ENCODE data around the gene PIAS1. TPM values are rescaled to one million over a fixed set of nuclear protein-coding genes. Genes with fewer than 3 reads are reported as not detected.

PIAS1 gene
- total RNA-seq, 1 donor from 2014 or later: 17.1 TPM

- H3K4me1 ChIP-seq: no peaks in the 10 kb centered on the region
- no peak for TF ChIP-seq CTCF (IDR thresholded peaks at IDR 0.05)
- H3K4me3 ChIP-seq: no peak overlapping the region
- H3K27ac ChIP-seq: no peak overlapping the region
- no peaks in the 10 kb centered on the region for H3K36me3 ChIP-seq
- H3K9me3 ChIP-seq: no peaks in the 10 kb centered on the region
- DNase-seq (ENCODE audit: low spot score in 2 of 2): no peak
- intact Hi-C loops (cut with DNase I): no loop called here
- no peaks in the 10 kb centered on the region for H3K27me3 ChIP-seq
Measured at GRCh38 chr15:68017201-68017600, 36.9 kb upstream of the PIAS1 start.

DNA sequence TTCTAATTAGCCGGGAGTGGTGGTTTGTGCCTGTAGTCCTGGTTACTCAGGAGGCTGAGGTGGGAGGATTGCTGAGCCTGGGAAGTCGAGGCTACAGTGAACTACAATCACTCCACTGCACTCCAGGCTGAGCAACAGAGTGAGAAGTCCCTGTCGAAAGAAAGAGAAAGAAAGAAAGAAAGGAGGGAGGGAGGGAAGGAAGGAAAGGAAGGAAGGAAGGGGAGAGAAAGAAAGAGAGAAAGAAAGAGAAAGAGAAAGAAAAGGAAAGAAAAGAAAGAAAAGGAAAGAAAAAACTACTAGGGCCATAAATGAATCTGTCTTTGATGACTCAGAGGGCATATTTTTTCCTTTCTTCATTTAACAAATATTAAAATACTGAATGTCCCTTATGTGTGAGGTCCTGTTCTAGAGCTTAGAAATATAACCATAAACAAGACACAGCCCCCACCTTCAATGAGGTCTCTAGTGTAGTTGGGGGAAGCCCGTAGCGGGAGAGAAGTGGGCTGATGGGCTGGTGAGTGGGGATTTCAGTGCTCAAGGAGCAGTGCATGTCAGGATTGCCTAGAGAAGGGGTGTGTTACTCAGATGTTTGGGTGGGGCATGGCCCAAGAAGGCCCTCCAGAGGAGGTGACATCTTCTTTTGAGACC lies 35.2 kb upstream of the PIAS1 start:
- no peak for DNase-seq (ENCODE audit: low spot score in 2 of 2)
- no peak overlapping the region for H3K27ac ChIP-seq
- H3K36me3 ChIP-seq: no peaks in the 10 kb centered on the region
- intact Hi-C loops (cut with DNase I): no loop called here
- no peaks in the 10 kb centered on the region for H3K4me1 ChIP-seq
- no peaks in the 10 kb centered on the region for H3K27me3 ChIP-seq
- H3K9me3 ChIP-seq: no peaks in the 10 kb centered on the region
- H3K4me3 ChIP-seq: no peak overlapping the region
- TF ChIP-seq CTCF (IDR thresholded peaks at IDR 0.05): no peak

DNA sequence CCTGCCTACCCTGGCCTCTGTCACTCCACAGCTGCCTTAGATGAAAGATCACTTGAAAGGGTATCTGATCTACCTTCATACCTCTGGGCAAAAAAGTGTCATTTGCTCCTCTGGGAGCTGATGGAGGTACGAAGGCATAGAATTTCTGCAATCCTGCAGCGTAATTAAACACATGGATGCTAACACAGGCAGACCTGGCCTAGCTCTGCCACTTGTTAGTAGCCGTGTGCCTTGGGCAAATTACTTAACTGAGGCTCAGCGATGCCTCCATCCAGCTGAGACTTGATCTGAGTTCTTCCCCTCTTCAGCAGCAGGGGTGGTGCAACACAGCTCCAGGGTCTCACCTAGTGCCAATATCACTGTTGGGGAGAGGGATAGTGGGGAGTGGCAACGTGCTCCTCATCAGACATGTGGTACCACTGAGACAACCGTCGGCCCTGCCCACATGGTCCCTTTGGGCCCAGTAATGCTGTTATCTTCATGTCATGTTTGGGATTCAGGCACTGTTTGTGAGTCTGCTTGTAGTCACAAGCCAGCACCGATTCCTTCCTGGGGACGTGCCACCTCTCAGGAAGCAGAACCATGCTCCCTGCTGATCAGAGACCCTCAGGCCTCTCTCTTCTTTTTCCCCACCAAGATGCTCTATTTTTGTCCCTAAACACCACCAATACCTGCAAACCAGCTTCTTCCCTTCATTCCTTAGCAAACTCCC lies 34.1 kb upstream of the PIAS1 start:
- intact Hi-C loops (cut with DNase I): loop anchor here (10.0 kb wide), 1 partner anchor 45 kb away; no protein-coding TSS in a partner anchor
- H3K27me3 ChIP-seq: no peaks in the 10 kb centered on the region
- no peaks in the 10 kb centered on the region for H3K9me3 ChIP-seq
- H3K4me3 ChIP-seq: no peak overlapping the region
- no peaks in the 10 kb centered on the region for H3K36me3 ChIP-seq
- H3K27ac ChIP-seq: no peak overlapping the region
- no peak for DNase-seq (ENCODE audit: low spot score in 2 of 2)
- no peaks in the 10 kb centered on the region for H3K4me1 ChIP-seq
- TF ChIP-seq CTCF (IDR thresholded peaks at IDR 0.05): no peak

- H3K27me3 ChIP-seq: no peaks in the 10 kb centered on the region
- H3K4me3 ChIP-seq: no peak overlapping the region
- H3K4me1 ChIP-seq: no peaks in the 10 kb centered on the region
- no peaks in the 10 kb centered on the region for H3K9me3 ChIP-seq
- no peak overlapping the region for H3K27ac ChIP-seq
- TF ChIP-seq CTCF (IDR thresholded peaks at IDR 0.05): no peak
- DNase-seq (ENCODE audit: low spot score in 2 of 2): no peak
- intact Hi-C loops (cut with DNase I): loop anchor here (10.0 kb wide), 1 partner anchor 46 kb away; no protein-coding TSS in a partner anchor
- H3K36me3 ChIP-seq: no peaks in the 10 kb centered on the region
Measured at GRCh38 chr15:68020685-68021084, 33.4 kb upstream of the PIAS1 start.

DNA sequence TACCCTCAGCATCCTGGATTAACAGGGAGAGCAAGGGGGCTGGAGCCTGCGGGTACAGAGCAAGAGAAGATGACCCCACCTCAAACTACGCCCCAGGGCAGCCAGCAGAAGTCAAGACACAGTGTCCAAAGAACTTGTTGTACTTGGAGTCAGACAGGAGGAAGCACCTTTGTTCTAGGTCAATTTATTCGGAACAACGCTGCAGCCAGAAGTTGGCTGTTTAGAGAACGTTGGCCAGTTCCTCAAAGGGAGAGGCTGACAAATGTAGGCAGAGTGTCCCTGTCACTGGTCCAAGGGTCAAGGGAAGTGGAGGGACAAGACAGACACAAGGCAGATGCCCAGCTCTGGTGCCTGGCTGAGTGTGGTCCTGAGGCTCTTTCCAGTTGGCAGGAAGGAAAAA lies 32.1 kb upstream of the PIAS1 start:
- Histone ChIP-seq H3K36me3 (no peaks in the 10 kb centered on the region), H3K9me3 (no peaks in the 10 kb centered on the region), H3K4me1 (no peaks in the 10 kb centered on the region), H3K27ac (no peak overlapping the region), H3K4me3 (no peak overlapping the region), H3K27me3 (no peaks in the 10 kb centered on the region)
- TF ChIP-seq CTCF (IDR thresholded peaks at IDR 0.05): no peak
- DNase-seq (ENCODE audit: low spot score in 2 of 2): peak in 1 of 2 donors; percentile 16
- intact Hi-C loops (cut with DNase I): loop anchor here (10.0 kb wide), 1 partner anchor 47 kb away; no protein-coding TSS in a partner anchor
